DMS 273 (cell line): ENCODE results near the gene NARF.
"Not testable (repeated sequence)": the region's sequence is repeated elsewhere in the genome, so short reads cannot be mapped to it uniquely, and the experiment has no call there.

Experiments used
- DNase-seq: peaks from one replicate; lab custom pipeline; 2025; ENCODE audit not compliant: unreplicated experiment; lab: John Stamatoyannopoulos, UW

Gene NARF

DNA sequence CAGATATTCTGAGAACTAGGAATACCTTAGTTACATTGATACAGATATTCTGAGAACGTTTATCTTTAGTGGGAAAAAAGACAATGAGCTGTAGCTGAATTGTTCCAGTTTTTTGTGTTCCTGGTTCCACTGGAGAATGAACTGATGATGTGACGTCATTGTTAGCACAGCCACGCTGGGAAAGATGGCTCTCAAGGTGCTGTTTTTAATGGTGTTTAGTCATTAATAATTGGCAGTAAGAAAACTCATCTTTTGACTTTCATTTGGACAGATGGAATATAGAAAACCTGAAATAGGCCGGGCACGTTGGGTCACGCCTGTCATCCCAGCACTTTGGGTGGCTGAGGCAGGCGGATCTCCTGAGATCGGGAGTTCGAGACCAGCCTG is 71.4 kb downstream of the NARF start:
- DNase-seq, result no peak

DNA sequence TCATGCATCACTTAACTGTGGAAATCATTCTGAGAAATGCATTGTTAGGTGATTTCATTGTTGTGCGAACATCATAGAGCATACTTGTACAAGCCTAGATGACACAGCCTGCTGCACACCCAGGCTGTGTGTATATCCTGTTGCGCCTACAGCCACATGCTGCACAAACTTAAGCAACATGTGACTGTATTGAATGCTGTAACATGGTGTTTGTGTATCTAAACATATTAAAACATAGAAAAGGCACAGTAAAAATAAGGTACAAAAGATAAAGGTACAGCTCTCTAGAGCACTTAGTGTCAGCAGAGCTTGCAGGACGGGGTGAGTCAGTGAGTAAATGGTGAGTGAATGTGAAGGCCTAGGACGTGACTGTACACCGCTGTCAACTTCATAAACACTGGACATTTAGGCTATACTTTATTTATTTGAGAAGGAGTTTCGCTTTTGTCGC is 72.9 kb downstream of the NARF start:
- DNase-seq, result no peak

DNA sequence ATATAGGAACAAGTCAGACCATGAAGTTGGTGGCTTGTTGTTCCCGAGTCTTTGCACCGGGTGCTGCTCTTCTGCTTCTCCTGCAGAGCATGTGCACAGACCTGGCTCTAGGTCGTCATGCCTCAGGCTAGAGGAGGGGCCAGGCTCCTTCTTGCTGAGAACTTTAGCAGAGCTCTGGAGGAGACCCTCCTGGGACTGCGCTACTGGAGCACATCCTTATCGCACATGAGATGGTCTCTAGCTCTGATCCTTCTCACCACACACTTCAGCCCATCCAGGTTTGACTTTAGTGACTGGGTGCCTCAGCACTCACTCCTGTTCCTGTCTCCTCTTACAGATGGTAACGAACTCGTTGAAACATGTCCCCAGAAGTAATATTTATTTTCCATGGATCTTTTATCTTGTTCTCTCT is 75.9 kb downstream of the NARF start:
- DNase-seq, result peak; percentile 44

DNA sequence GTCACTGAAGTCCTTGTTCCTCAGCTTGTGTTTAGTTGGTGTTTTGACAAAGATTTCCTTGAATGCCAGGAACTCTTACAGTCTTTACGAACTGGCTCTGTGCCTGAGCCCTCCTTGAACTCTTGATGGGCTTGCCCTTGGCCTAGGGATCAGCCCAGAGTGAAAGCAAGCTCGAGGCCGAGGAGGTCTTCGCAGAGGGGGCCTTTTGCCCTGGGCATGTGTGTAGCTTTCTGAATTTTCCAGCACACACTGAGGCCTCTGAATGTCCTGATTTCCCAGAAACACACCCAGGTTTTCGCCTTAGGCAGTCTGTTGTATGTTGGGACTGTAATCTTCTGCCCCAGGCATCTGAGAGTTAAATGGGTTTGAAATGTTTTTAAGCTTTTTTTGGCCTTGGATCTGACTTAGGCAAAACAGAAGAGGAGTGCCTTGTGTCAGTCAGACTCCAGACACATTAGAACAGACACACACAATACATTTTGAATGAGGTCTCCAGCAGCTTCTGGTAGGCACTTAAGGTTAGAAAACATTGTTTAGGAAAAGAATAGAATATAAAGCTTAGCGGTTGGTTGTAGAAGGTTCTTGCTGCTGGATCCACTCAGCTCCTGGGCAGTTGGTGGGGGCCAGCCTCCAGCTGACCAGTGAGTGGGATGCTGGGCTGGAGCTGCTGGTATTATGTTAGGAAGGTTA is 78.1 kb downstream of the NARF start:
- no peak for DNase-seq

DNA sequence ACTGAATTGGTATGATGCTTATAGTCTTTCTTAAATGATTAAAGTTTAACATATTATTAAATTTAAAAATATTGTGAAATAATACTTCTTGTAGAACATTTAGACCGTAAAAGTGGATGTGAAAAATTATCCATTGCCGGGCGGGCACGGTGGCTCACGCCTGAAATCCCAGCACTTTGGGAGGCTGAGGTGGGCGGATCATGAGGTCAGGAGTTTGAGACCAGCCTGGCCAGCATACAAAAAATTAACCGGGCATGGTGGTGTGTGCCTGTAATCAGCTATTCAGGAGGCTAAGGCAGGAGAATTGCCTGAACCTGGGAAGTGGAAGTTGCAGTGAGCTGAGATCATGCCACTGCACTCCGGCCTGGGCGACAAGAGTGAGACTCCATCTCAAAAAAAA is 78.7 kb downstream of the NARF start:
- not testable (repeated sequence) for DNase-seq

DNA sequence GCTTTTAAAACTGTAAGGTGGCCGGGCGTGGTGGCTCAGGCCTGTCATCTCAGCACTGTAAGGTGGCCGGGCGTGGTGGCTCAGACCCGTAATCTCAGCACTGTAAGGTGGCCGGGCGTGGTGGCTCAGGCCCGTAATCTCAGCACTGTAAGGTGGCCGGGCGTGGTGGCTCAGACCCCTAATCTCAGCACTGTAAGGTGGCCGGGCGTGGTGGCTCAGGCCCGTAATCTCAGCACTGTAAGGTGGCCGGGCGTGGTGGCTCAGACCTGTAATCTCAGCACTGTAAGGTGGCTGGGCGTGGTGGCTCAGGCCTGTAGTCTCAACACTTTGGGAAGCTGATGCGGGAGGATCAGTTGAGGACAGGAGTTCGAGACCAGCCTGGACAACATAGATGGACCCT is 80.5 kb downstream of the NARF start:
- not testable (repeated sequence) for DNase-seq
